Endothelial cell (in vitro differentiated cells): ENCODE results near the gene FAU. TPM values are rescaled to one million over a fixed set of nuclear protein-coding genes. Genes with fewer than 3 reads are reported as not detected.

Experiments used
- DNase-seq: peaks from one replicate; pipeline ENCODE4 v3.0.0; 2021; ENCODE audit warnings: low spot score
- H3K27ac Mint-ChIP-seq: one replicate; pipeline ENCODE4 v1.8.0; 2021; ENCODE audit warnings: mixed read lengths, inconsistent platforms; ENCODE audit not compliant: unreplicated experiment
- H3K27me3 Mint-ChIP-seq: one replicate; pipeline ENCODE4 v1.8.0; 2021; ENCODE audit warnings: mild to moderate bottlenecking, moderate library complexity, mixed read lengths, inconsistent platforms; ENCODE audit not compliant: unreplicated experiment
- H3K36me3 Mint-ChIP-seq: one replicate; pipeline ENCODE4 v1.8.0; 2021; ENCODE audit warnings: mild to moderate bottlenecking, low read depth, mixed read lengths, inconsistent platforms; ENCODE audit not compliant: unreplicated experiment
- H3K4me1 Mint-ChIP-seq: one replicate; pipeline ENCODE4 v1.8.0; 2021; ENCODE audit warnings: mild to moderate bottlenecking, mixed read lengths, inconsistent platforms; ENCODE audit not compliant: unreplicated experiment
- H3K4me3 Mint-ChIP-seq: one replicate; pipeline ENCODE4 v1.8.0; 2021; ENCODE audit warnings: mild to moderate bottlenecking, mixed read lengths, inconsistent platforms; ENCODE audit not compliant: unreplicated experiment
- H3K9me3 Mint-ChIP-seq: one replicate; pipeline ENCODE4 v1.8.0; 2021; ENCODE audit warnings: mixed read lengths, inconsistent platforms; ENCODE audit not compliant: unreplicated experiment
- CTCF ChIP-seq: fragments of 200-600 bp; sonication (generic); IDR thresholded peaks from one replicate; pipeline ENCODE4 v1.5.0; 2021; ENCODE audit warnings: antibody characterized with exemption; ENCODE audit not compliant: unreplicated experiment
- total RNA-seq: library from RNA; stranded (reverse); fragmentation: NEBNext Ultra II Directional; extraction: Animal tissue kit (Norgen Biotek cat#: 25700); gene quantifications from one replicate; pipeline ENCODE4 v1.2.1, GENCODE V29; 2021; ENCODE audit not compliant: unreplicated experiment

The FAU gene
- total RNA-seq, 1 donor from 2014 or later: 998 TPM

- Mint-ChIP-seq H3K9me3 (no peaks in the 10 kb centered on the region), H3K4me3 (peak overlapping the region; percentile 95), H3K27me3 (peaks cover 6% of the 10 kb centered on the region), H3K36me3 (no peaks in the 10 kb centered on the region), H3K27ac (no peak overlapping the region), H3K4me1 (peaks cover 5% of the 10 kb centered on the region)
- no peak for DNase-seq
- no peak for TF ChIP-seq CTCF
These were observed 25.0 kb downstream of the FAU start for GRCh38 chr11:65096926-65097325.

GRCh38 chr11:65095974-65096806 is 25.7 kb downstream of the FAU start, which contains the start of gene VPS51:
Gene VPS51 (plus strand): TSS chr11:65096214. CDS start chr11:65096251, 37 bp downstream.
- peak; percentile 76 for DNase-seq
- peaks cover 5% of the 10 kb centered on the region for H3K4me1 Mint-ChIP-seq
- no peak for TF ChIP-seq CTCF

GRCh38 chr11:65095427-65095826 is 26.5 kb downstream of the FAU start:
- Mint-ChIP-seq H3K4me3 (peak overlapping the region; percentile 88), H3K4me1 (peaks cover 5% of the 10 kb centered on the region), H3K27me3 (peaks cover 6% of the 10 kb centered on the region), H3K27ac (peak overlapping the region; percentile 96), H3K9me3 (no peaks in the 10 kb centered on the region), H3K36me3 (no peaks in the 10 kb centered on the region)
- no peak for DNase-seq
- no peak for TF ChIP-seq CTCF

More at GRCh38 chr11:65095974-65096806, 25.7 kb downstream of the FAU start, which contains the start of gene VPS51:
- H3K4me3 Mint-ChIP-seq: peak within 1 kb of the TSS; percentile 95
- no peaks in the 10 kb centered on the region for H3K9me3 Mint-ChIP-seq
- H3K27ac Mint-ChIP-seq: peak within 1 kb of the TSS; percentile 96
- H3K36me3 Mint-ChIP-seq: no peaks in the 10 kb centered on the region
- H3K27me3 Mint-ChIP-seq: peaks cover 6% of the 10 kb centered on the region

- H3K4me1 Mint-ChIP-seq: peaks cover 2% of the 10 kb centered on the region
- peaks cover 5% of the 10 kb centered on the region for H3K27me3 Mint-ChIP-seq
- peaks cover 8% of the 10 kb centered on the region for H3K36me3 Mint-ChIP-seq
- no peaks in the 10 kb centered on the region for H3K9me3 Mint-ChIP-seq
- no peak for DNase-seq
- H3K27ac Mint-ChIP-seq: no peak overlapping the region
- no peak for TF ChIP-seq CTCF
- H3K4me3 Mint-ChIP-seq: no peak overlapping the region
These were observed 31.3 kb downstream of the FAU start for GRCh38 chr11:65090628-65091027.

- peaks cover 10% of the 10 kb centered on the region for H3K36me3 Mint-ChIP-seq
- H3K9me3 Mint-ChIP-seq: no peaks in the 10 kb centered on the region
- no peak overlapping the region for H3K4me3 Mint-ChIP-seq
- peaks cover 5% of the 10 kb centered on the region for H3K27me3 Mint-ChIP-seq
- peaks cover 6% of the 10 kb centered on the region for H3K4me1 Mint-ChIP-seq
- no peak overlapping the region for H3K27ac Mint-ChIP-seq
- DNase-seq: no peak
- no peak for TF ChIP-seq CTCF
These were observed 32.3 kb downstream of the FAU start for GRCh38 chr11:65089621-65090020.
